ENCODE measurements around the gene MAP2K6. TPM values are rescaled to one million over a fixed set of nuclear protein-coding genes. Genes with fewer than 3 reads are reported as not detected.

The MAP2K6 gene
- total and polyA plus RNA-seq, 4 donors: 2.2 to 14.4 (median 7.6) TPM

DNA sequence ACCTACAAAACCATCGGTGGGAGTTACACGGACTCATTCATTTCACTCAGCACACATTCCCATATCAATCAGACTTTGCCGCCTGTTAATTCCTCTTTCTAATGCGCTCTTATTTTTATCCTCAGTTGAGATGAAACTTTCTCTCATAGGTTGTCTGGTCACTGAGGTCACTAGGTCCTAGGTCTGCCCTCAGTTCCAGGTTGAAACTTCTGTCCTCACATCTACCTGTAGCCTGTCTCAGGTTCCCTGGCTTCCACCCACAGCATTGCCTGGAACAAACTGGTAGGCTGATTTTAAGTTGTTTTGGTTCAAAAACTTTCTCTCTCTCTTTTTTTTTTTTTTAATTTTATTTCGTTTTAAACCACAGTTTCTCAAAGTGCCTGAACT lies 119.7 kb downstream of the MAP2K6 start:
- Histone ChIP-seq H3K9ac (ENCODE audit: insufficient read depth in 1 of 2, low read length in 2 of 2) (no peak overlapping the region), H3K27me3 (ENCODE audit: control insufficient read depth in 3 of 3, insufficient read depth in 3 of 3, low read length in 2 of 3) (no peaks in the 10 kb centered on the region), H3K27ac (ENCODE audit: low read depth in 1 of 2, low read length in 1 of 2) (no peak overlapping the region), H3K4me1 (ENCODE audit: control insufficient read depth in 5 of 5, insufficient read depth in 5 of 5, low read length in 5 of 5) (no peaks in the 10 kb centered on the region), H3K9me3 (ENCODE audit: control insufficient read depth in 4 of 4, insufficient read depth in 3 of 4, low read length in 3 of 4) (no peaks in the 10 kb centered on the region), H3K36me3 (ENCODE audit: control insufficient read depth in 4 of 4, insufficient read depth in 4 of 4, low read length in 4 of 4) (peaks cover 3 to 32% (median 8%) of the 10 kb centered on the region in 4 donors), H3K4me3 (no peak overlapping the region)
- TF ChIP-seq, protein P1, sequence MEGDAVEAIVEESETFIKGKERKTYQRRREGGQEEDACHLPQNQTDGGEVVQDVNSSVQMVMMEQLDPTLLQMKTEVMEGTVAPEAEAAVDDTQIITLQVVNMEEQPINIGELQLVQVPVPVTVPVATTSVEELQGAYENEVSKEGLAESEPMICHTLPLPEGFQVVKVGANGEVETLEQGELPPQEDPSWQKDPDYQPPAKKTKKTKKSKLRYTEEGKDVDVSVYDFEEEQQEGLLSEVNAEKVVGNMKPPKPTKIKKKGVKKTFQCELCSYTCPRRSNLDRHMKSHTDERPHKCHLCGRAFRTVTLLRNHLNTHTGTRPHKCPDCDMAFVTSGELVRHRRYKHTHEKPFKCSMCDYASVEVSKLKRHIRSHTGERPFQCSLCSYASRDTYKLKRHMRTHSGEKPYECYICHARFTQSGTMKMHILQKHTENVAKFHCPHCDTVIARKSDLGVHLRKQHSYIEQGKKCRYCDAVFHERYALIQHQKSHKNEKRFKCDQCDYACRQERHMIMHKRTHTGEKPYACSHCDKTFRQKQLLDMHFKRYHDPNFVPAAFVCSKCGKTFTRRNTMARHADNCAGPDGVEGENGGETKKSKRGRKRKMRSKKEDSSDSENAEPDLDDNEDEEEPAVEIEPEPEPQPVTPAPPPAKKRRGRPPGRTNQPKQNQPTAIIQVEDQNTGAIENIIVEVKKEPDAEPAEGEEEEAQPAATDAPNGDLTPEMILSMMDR (IDR thresholded peaks at IDR 0.05; ENCODE audit: control extremely low read depth, extremely low read depth): no peak
- no peak for ATAC-seq (ENCODE audit: insufficient read depth, low FRiP score)
- WGBS, 2 donors: 94 to 95% methylated on average over 5 of the region's 5 CpGs
- DNase-seq: no peak

DNA sequence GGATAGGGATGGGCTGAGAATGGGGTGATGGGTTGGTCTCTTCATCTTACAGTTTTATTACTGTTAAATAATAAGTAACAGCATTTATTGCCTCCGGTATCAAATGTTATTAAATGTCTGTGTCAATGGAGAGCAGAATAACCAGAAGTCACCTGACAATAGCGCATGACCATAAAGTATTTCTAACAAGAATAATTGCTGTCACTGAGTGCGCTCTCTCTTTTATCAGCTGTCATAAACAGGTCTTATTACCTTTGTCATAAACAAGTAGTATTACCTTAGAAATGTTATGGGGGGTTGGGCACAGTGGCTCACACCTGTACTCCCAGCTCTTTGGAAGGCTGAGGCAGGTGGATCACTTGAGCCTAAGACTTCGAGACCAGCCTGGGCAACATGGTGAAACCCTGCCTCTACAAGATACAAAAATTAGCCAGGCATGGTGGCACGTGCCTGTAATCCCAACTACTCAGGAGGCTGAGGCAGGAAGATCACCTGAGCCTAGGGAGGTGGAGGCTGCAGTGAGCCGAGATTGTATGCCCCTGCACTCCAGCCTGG lies 120.6 kb downstream of the MAP2K6 start:
- DNase-seq (no peak), ATAC-seq (ENCODE audit: insufficient read depth, low FRiP score) (no peak)
- no peak overlapping the region for H3K4me3 ChIP-seq
- H3K27ac ChIP-seq (ENCODE audit: low read depth in 1 of 2, low read length in 1 of 2): no peak overlapping the region
- TF ChIP-seq, protein P1 (IDR thresholded peaks at IDR 0.05; ENCODE audit: control extremely low read depth, extremely low read depth): no peak
- no peaks in the 10 kb centered on the region for H3K4me1 ChIP-seq (ENCODE audit: control insufficient read depth in 5 of 5, insufficient read depth in 5 of 5, low read length in 5 of 5)
- 87 to 99% methylated on average over 6 of the region's 6 CpGs for WGBS, 2 donors
- H3K36me3 ChIP-seq (ENCODE audit: control insufficient read depth in 4 of 4, insufficient read depth in 4 of 4, low read length in 4 of 4): peaks cover 3 to 33% (median 8%) of the 10 kb centered on the region in 4 donors
- H3K27me3 ChIP-seq (ENCODE audit: control insufficient read depth in 3 of 3, insufficient read depth in 3 of 3, low read length in 2 of 3): no peaks in the 10 kb centered on the region
- H3K9ac ChIP-seq (ENCODE audit: insufficient read depth in 1 of 2, low read length in 2 of 2): no peak overlapping the region
- H3K9me3 ChIP-seq (ENCODE audit: control insufficient read depth in 4 of 4, insufficient read depth in 3 of 4, low read length in 3 of 4): no peaks in the 10 kb centered on the region

DNA sequence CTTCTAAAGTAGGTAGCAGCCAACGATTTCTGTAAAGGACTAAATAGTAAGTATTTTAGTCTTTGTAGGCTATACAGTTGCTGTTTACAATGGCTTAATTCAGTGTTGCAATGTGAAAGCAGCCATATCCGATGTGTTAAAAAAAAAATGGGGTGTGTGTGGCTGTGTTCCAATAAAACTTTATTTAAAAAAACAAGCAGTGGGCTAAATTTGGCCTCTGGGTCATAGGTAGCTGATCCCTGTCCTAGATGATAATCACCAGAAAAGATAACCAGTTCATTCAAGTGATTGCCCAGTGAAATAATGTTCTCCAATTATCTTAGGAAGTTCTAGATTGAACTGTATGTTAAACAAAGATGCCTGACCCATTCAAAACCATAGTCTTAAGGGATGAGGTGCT lies 124.3 kb downstream of the MAP2K6 start:
- Histone ChIP-seq H3K4me1 (ENCODE audit: control insufficient read depth in 5 of 5, insufficient read depth in 5 of 5, low read length in 5 of 5) (no peaks in the 10 kb centered on the region), H3K9me3 (ENCODE audit: control insufficient read depth in 4 of 4, insufficient read depth in 3 of 4, low read length in 3 of 4) (no peaks in the 10 kb centered on the region), H3K27me3 (ENCODE audit: control insufficient read depth in 3 of 3, insufficient read depth in 3 of 3, low read length in 2 of 3) (no peaks in the 10 kb centered on the region), H3K4me3 (no peak overlapping the region), H3K27ac (ENCODE audit: low read depth in 1 of 2, low read length in 1 of 2) (no peak overlapping the region), H3K9ac (ENCODE audit: insufficient read depth in 1 of 2, low read length in 2 of 2) (no peak overlapping the region), H3K36me3 (ENCODE audit: control insufficient read depth in 4 of 4, insufficient read depth in 4 of 4, low read length in 4 of 4) (peaks cover 0 to 29% (median 7%) of the 10 kb centered on the region in 4 donors)
- TF ChIP-seq, protein P1 (IDR thresholded peaks at IDR 0.05; ENCODE audit: control extremely low read depth, extremely low read depth): no peak
- ATAC-seq (ENCODE audit: insufficient read depth, low FRiP score) (no peak), DNase-seq (no peak)
- 95 to 96% methylated on average over 2 of the region's 2 CpGs for WGBS, 2 donors

DNA sequence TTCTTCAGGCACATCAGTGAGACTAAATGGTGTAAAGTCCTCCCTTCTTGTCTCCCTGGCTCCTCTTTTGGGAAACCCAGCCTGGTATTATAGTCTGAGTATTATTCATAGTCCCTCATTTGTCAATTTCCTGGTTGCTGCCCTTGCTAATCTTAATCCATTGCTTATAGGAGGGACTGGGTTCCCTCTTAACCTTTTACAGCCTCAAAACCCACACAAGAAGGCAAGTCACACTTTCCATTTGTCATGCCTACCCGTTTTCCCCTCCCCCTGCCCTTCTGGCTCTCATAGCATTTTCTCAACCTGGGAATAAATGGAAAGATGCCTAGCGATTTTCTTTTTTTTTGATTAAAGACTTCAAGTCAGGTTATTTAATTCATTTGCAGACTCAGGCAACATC lies 124.8 kb downstream of the MAP2K6 start:
- DNase-seq (no peak), ATAC-seq (ENCODE audit: insufficient read depth, low FRiP score) (no peak)
- Histone ChIP-seq H3K27ac (ENCODE audit: low read depth in 1 of 2, low read length in 1 of 2) (no peak overlapping the region), H3K36me3 (ENCODE audit: control insufficient read depth in 4 of 4, insufficient read depth in 4 of 4, low read length in 4 of 4) (peaks cover 0 to 25% (median 6%) of the 10 kb centered on the region in 4 donors), H3K4me3 (no peak overlapping the region), H3K9me3 (ENCODE audit: control insufficient read depth in 4 of 4, insufficient read depth in 3 of 4, low read length in 3 of 4) (no peaks in the 10 kb centered on the region), H3K9ac (ENCODE audit: insufficient read depth in 1 of 2, low read length in 2 of 2) (no peak overlapping the region), H3K27me3 (ENCODE audit: control insufficient read depth in 3 of 3, insufficient read depth in 3 of 3, low read length in 2 of 3) (no peaks in the 10 kb centered on the region), H3K4me1 (ENCODE audit: control insufficient read depth in 5 of 5, insufficient read depth in 5 of 5, low read length in 5 of 5) (no peaks in the 10 kb centered on the region)
- 90 to 95% methylated on average over 2 of the region's 2 CpGs for WGBS, 2 donors
- TF ChIP-seq, protein P1 (IDR thresholded peaks at IDR 0.05; ENCODE audit: control extremely low read depth, extremely low read depth): no peak

All from lung (tissue), 12 donors.